ENCODE measurements around the gene R3HDM2.

DNA sequence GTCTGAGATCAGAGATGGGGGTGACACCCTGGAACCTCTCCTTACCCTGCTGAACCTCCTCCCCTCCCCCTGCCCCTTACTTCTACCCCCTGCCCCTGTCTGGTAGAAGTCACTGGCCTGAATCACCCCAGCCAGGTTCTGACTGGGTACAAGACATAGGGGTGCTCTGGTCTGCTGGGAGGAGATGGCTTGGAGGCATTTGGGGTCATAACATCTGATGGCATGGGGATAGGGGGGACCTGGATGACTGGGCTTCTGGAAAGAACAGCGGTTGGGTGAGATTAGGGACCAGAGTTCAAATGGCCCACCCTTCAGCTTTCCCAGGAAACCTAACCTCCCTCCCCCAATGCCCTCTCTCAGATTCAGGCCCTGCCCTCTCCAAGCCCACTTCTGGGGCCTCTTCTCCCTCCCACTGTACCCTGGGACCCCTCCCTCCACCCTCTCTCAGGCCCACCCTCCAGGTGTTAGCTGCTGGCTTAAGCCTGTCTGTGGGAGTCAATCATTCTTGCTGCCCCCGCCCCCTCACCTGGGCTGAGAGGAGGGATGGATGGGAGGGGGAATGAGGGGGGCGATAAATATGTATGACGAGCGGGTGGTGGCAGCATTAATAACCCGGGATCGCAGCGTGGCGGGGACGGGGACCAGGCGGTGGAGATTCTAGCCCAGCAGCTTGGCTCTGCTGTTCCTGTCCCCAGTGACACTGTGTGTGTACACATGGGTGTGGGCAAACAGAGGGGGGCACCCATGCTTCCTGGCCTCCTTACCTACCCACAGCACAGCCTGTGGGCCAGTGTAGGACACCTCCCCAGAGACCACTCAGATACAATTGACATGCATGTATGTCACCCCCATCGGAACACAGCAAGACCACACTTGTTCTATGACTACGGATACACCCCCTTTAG, 208.3 kb downstream of the R3HDM2 start:
- TF ChIP-seq, protein P1, sequence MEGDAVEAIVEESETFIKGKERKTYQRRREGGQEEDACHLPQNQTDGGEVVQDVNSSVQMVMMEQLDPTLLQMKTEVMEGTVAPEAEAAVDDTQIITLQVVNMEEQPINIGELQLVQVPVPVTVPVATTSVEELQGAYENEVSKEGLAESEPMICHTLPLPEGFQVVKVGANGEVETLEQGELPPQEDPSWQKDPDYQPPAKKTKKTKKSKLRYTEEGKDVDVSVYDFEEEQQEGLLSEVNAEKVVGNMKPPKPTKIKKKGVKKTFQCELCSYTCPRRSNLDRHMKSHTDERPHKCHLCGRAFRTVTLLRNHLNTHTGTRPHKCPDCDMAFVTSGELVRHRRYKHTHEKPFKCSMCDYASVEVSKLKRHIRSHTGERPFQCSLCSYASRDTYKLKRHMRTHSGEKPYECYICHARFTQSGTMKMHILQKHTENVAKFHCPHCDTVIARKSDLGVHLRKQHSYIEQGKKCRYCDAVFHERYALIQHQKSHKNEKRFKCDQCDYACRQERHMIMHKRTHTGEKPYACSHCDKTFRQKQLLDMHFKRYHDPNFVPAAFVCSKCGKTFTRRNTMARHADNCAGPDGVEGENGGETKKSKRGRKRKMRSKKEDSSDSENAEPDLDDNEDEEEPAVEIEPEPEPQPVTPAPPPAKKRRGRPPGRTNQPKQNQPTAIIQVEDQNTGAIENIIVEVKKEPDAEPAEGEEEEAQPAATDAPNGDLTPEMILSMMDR (conservative IDR thresholded peaks at IDR 0.05 in 1 of 2, IDR thresholded peaks at IDR 0.05 in 1 of 2; ENCODE audit: extremely low read depth in 1 of 2, insufficient read depth in 1 of 2, low read depth in 1 of 2, low read length in 2 of 2) = no peak
- no peak for TF ChIP-seq EZH2 (IDR thresholded peaks at IDR 0.05; ENCODE audit: borderline replicate concordance, low read length)

Data from mammary epithelial cell (primary cell).